GM12878 (cell line): ENCODE results near the gene FARS2. TPM values are rescaled to one million over a fixed set of nuclear protein-coding genes. Genes with fewer than 3 reads are reported as not detected.

Source experiments
- BRCA1 ChIP-seq: IDR thresholded peaks from 2 replicates; pipeline ENCODE4 v1.6.1; 2011; ENCODE audit warnings: low read depth, low read length, improper control_type of control experiment
- DPF2 ChIP-seq: fragments of 450-650 bp; IDR thresholded peaks from 2 replicates; pipeline ENCODE4 v1.6.1; 2017; ENCODE audit warnings: mild to moderate bottlenecking
- EED ChIP-seq: sonication (generic); IDR thresholded peaks from 2 replicates; pipeline ENCODE4 v1.6.1; 2016; ENCODE audit warnings: antibody characterized with exemption, low read depth
- ELK1 ChIP-seq: IDR thresholded peaks from 2 replicates; pipeline ENCODE4 v1.6.1; 2012; ENCODE audit warnings: low read depth, low read length, improper control_type of control experiment
- EP300 ChIP-seq, 2 experiments: fragments of 150-350 bp in 1 of 2; IDR thresholded peaks; 2 replicates each; pipeline ENCODE4 v1.6.1; 2011 to 2012; ENCODE audit warnings: low read depth in 2 of 2, low read length in 2 of 2, borderline replicate concordance in 1 of 2, improper control_type of control experiment in 1 of 2, inconsistent platforms in 1 of 2; ENCODE audit not compliant: control insufficient read depth in 1 of 2
- FOXK2 ChIP-seq: fragments of 450-650 bp; IDR thresholded peaks from 2 replicates; pipeline ENCODE4 v1.6.1; 2017; ENCODE audit warnings: mild to moderate bottlenecking, moderate library complexity
- MTA2 ChIP-seq: fragments of 450-650 bp; IDR thresholded peaks from 2 replicates; pipeline ENCODE4 v1.6.1; 2016; ENCODE audit warnings: low read depth, mild to moderate bottlenecking, moderate library complexity
- MYC ChIP-seq: IDR thresholded peaks from 2 replicates; pipeline ENCODE4 v1.6.1; 2011; ENCODE audit warnings: mild to moderate bottlenecking, low read length, moderate library complexity, inconsistent platforms; ENCODE audit not compliant: insufficient read depth, insufficient replicate concordance, insufficient read length, severe bottlenecking
- NBN ChIP-seq: fragments of 450-650 bp; IDR thresholded peaks from 2 replicates; pipeline ENCODE4 v1.6.1; 2016
- POLR2A ChIP-seq: IDR thresholded peaks from 2 replicates; pipeline ENCODE4 v1.6.1; 2011; ENCODE audit warnings: low read depth, mild to moderate bottlenecking, low read length
- SKIL ChIP-seq: fragments of 450-650 bp; IDR thresholded peaks from 2 replicates; pipeline ENCODE4 v1.6.1; 2017; ENCODE audit warnings: mild to moderate bottlenecking, low read depth, inconsistent platforms; ENCODE audit not compliant: poor library complexity, severe bottlenecking
- TARDBP ChIP-seq: IDR thresholded peaks from 2 replicates; pipeline ENCODE4 v1.6.1; 2016; ENCODE audit warnings: borderline replicate concordance
- polyA plus RNA-seq, 11 experiments: library from polyadenylated mRNA; depleted of rRNA in 4 of 11; unstranded in 6 of 11; stranded (reverse) in 5 of 11; fragments of >200 nt; fragmentation: Nextera tagmentation in 4 of 11; fragmentation: Illumina TruSeq in 1 of 11; extraction: Ambion mirVana in 4 of 11; extraction: Trizol in 1 of 11; gene quantifications; 1 replicate in 1 of 11; 2 replicates in 10 of 11; pipeline versions ENCODE4 v1.2.1 to v1.2.3, GENCODE V29; 2011 to 2016; ENCODE audit warnings: inconsistent platforms in 2 of 11, missing spikeins in 2 of 11, low read depth in 1 of 11
- total RNA-seq, 4 experiments: library from RNA; depleted of rRNA in 3 of 4; stranded (reverse); fragments of >200 nt in 3 of 4; fragmentation: Illumina TruSeq in 1 of 4; extraction: Trizol in 1 of 4; gene quantifications; 2 replicates each; pipeline versions ENCODE4 v1.2.1 to v1.2.3, GENCODE V29; 2013 to 2021
- TF ChIP-seq, protein P1 (sequence below): fragments of 450-650 bp; IDR thresholded peaks from 2 replicates; pipeline ENCODE4 v1.6.1; 2017; ENCODE audit warnings: mild to moderate bottlenecking, moderate library complexity
- TF ChIP-seq, protein P2 (sequence below): fragments of 450-650 bp; IDR thresholded peaks from 2 replicates; pipeline ENCODE4 v1.6.1; 2017; ENCODE audit warnings: mild to moderate bottlenecking, moderate library complexity
- TF ChIP-seq, protein P3 (sequence below): IDR thresholded peaks from 2 replicates; pipeline ENCODE4 v1.6.1; 2012; ENCODE audit warnings: low read depth, low read length, improper control_type of control experiment

Gene FARS2
- total and polyA plus RNA-seq, 10 of the 15 experiments (the other 5 are each of a cell fraction or from before 2014, with no cell fraction given) = 16.8 to 46.7 (median 25.6) TPM

- TF ChIP-seq SKIL = no peak
- TF ChIP-seq FOXK2 = no peak
- TF ChIP-seq, protein P1, sequence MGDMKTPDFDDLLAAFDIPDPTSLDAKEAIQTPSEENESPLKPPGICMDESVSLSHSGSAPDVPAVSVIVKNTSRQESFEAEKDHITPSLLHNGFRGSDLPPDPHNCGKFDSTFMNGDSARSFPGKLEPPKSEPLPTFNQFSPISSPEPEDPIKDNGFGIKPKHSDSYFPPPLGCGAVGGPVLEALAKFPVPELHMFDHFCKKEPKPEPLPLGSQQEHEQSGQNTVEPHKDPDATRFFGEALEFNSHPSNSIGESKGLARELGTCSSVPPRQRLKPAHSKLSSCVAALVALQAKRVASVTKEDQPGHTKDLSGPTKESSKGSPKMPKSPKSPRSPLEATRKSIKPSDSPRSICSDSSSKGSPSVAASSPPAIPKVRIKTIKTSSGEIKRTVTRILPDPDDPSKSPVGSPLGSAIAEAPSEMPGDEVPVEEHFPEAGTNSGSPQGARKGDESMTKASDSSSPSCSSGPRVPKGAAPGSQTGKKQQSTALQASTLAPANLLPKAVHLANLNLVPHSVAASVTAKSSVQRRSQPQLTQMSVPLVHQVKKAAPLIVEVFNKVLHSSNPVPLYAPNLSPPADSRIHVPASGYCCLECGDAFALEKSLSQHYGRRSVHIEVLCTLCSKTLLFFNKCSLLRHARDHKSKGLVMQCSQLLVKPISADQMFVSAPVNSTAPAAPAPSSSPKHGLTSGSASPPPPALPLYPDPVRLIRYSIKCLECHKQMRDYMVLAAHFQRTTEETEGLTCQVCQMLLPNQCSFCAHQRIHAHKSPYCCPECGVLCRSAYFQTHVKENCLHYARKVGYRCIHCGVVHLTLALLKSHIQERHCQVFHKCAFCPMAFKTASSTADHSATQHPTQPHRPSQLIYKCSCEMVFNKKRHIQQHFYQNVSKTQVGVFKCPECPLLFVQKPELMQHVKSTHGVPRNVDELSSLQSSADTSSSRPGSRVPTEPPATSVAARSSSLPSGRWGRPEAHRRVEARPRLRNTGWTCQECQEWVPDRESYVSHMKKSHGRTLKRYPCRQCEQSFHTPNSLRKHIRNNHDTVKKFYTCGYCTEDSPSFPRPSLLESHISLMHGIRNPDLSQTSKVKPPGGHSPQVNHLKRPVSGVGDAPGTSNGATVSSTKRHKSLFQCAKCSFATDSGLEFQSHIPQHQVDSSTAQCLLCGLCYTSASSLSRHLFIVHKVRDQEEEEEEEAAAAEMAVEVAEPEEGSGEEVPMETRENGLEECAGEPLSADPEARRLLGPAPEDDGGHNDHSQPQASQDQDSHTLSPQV = no peak
- no peak for TF ChIP-seq EP300 (IDR thresholded peaks at IDR 0.05; ENCODE audit: borderline replicate concordance in 1 of 2, control insufficient read depth in 1 of 2, low read depth in 2 of 2, low read length in 2 of 2)
- TF ChIP-seq EED = no peak
- no peak for TF ChIP-seq TARDBP
- no peak for TF ChIP-seq MYC
- TF ChIP-seq MTA2 = no peak
- no peak for TF ChIP-seq ELK1
- TF ChIP-seq, protein P2, sequence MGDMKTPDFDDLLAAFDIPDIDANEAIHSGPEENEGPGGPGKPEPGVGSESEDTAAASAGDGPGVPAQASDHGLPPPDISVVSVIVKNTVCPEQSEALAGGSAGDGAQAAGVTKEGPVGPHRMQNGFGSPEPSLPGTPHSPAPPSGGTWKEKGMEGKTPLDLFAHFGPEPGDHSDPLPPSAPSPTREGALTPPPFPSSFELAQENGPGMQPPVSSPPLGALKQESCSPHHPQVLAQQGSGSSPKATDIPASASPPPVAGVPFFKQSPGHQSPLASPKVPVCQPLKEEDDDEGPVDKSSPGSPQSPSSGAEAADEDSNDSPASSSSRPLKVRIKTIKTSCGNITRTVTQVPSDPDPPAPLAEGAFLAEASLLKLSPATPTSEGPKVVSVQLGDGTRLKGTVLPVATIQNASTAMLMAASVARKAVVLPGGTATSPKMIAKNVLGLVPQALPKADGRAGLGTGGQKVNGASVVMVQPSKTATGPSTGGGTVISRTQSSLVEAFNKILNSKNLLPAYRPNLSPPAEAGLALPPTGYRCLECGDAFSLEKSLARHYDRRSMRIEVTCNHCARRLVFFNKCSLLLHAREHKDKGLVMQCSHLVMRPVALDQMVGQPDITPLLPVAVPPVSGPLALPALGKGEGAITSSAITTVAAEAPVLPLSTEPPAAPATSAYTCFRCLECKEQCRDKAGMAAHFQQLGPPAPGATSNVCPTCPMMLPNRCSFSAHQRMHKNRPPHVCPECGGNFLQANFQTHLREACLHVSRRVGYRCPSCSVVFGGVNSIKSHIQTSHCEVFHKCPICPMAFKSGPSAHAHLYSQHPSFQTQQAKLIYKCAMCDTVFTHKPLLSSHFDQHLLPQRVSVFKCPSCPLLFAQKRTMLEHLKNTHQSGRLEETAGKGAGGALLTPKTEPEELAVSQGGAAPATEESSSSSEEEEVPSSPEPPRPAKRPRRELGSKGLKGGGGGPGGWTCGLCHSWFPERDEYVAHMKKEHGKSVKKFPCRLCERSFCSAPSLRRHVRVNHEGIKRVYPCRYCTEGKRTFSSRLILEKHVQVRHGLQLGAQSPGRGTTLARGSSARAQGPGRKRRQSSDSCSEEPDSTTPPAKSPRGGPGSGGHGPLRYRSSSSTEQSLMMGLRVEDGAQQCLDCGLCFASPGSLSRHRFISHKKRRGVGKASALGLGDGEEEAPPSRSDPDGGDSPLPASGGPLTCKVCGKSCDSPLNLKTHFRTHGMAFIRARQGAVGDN = no peak
- TF ChIP-seq NBN = no peak
- TF ChIP-seq BRCA1 = no peak
- TF ChIP-seq DPF2 = no peak
- TF ChIP-seq, protein P3, sequence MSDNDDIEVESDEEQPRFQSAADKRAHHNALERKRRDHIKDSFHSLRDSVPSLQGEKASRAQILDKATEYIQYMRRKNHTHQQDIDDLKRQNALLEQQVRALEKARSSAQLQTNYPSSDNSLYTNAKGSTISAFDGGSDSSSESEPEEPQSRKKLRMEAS = no peak
- TF ChIP-seq POLR2A = no peak
Measured at GRCh38 chr6:5511954-5512353, 250.6 kb downstream of the FARS2 start (continued).
